GM23338 (cell line): ENCODE data around the gene RUNDC3A. TPM values are rescaled to one million over a fixed set of nuclear protein-coding genes. Genes with fewer than 3 reads are reported as not detected.
A peak's percentile ranks its signal among the peaks of the same experiment; 100 is the strongest.

Experiments used
- ATAC-seq: fragments of 200-7000 bp; cut with Tn5 transposase; 3 replicates; pipeline ENCODE4 v1.9.1; 2020
- DNase-seq: peaks from one replicate; pipeline ENCODE4 v3.0.0-alpha.2; 2015; ENCODE audit warnings: low spot score
- H2AFZ ChIP-seq: fragments of 200-600 bp; sonication (generic); 2 replicates; pipeline ENCODE4 v1.8.0; 2016; ENCODE audit warnings: antibody characterized with exemption, mild to moderate bottlenecking, moderate library complexity
- H3F3A ChIP-seq: fragments of 200-600 bp; sonication (generic); replicated peaks from 2 replicates; pipeline ENCODE4 v1.8.0; 2017; ENCODE audit warnings: antibody characterized with exemption, mixed run types, low read depth
- H3K27ac ChIP-seq: fragments of 200-600 bp; sonication (generic); 2 replicates; pipeline ENCODE4 v1.6.1; 2016; ENCODE audit warnings: low read depth
- H3K27me3 ChIP-seq: fragments of 200-600 bp; sonication (generic); 2 replicates; pipeline ENCODE4 v1.8.0; 2016; ENCODE audit warnings: mild to moderate bottlenecking, mixed run types, moderate library complexity; ENCODE audit not compliant: insufficient read depth
- H3K36me3 ChIP-seq: fragments of 200-600 bp; sonication (generic); 2 replicates; pipeline ENCODE4 v1.8.0; 2016; ENCODE audit warnings: mild to moderate bottlenecking; ENCODE audit not compliant: insufficient read depth
- H3K4me1 ChIP-seq: fragments of 200-600 bp; sonication (generic); 2 replicates; pipeline ENCODE4 v1.8.0; 2016; ENCODE audit warnings: mild to moderate bottlenecking, moderate library complexity; ENCODE audit not compliant: insufficient read depth
- H3K4me2 ChIP-seq: fragments of 200-600 bp; sonication (generic); 2 replicates; pipeline ENCODE4 v1.7.1; 2017; ENCODE audit warnings: mixed run types
- H3K4me3 ChIP-seq: fragments of 200-600 bp; sonication (generic); 2 replicates; pipeline ENCODE4 v1.6.1; 2016; ENCODE audit warnings: mixed run types
- H3K79me2 ChIP-seq: fragments of 200-600 bp; sonication (generic); replicated peaks from 2 replicates; pipeline ENCODE4 v1.8.0; 2017; ENCODE audit warnings: mild to moderate bottlenecking; ENCODE audit not compliant: insufficient read depth
- H3K9me2 ChIP-seq: fragments of 200-600 bp; sonication (generic); 2 replicates; pipeline ENCODE4 v1.8.0; 2017; ENCODE audit not compliant: insufficient read depth
- H4K20me1 ChIP-seq: fragments of 200-600 bp; sonication (generic); replicated peaks from 2 replicates; pipeline ENCODE4 v1.8.0; 2017; ENCODE audit warnings: mild to moderate bottlenecking; ENCODE audit not compliant: insufficient read depth
- H3K27ac Mint-ChIP-seq: 2 replicates; pipeline ENCODE4 v1.8.0; 2020; ENCODE audit warnings: inconsistent platforms, mild to moderate bottlenecking, moderate library complexity, mixed read lengths
- H3K27me3 Mint-ChIP-seq: 3 replicates; pipeline ENCODE4 v1.8.0; 2022; ENCODE audit warnings: low read depth, mild to moderate bottlenecking, moderate library complexity, mixed read lengths, inconsistent platforms; ENCODE audit not compliant: insufficient read depth, poor library complexity
- H3K36me3 Mint-ChIP-seq: 3 replicates; pipeline ENCODE4 v1.8.0; 2021; ENCODE audit warnings: low read depth, mild to moderate bottlenecking, inconsistent platforms, moderate library complexity, mixed read lengths
- H3K4me1 Mint-ChIP-seq: 3 replicates; pipeline ENCODE4 v1.8.0; 2020; ENCODE audit warnings: mild to moderate bottlenecking, inconsistent platforms, mixed read lengths
- H3K4me3 Mint-ChIP-seq: 3 replicates; pipeline ENCODE4 v1.8.0; 2021; ENCODE audit warnings: moderate library complexity, mild to moderate bottlenecking, inconsistent platforms, mixed read lengths
- H3K9me3 Mint-ChIP-seq: 3 replicates; pipeline ENCODE4 v1.8.0; 2020; ENCODE audit warnings: moderate library complexity, mild to moderate bottlenecking, inconsistent platforms, mixed read lengths
- EZH2 ChIP-seq: fragments of 200-600 bp; sonication (generic); IDR thresholded peaks from one replicate; pipeline ENCODE4 v1.8.0; 2017; ENCODE audit warnings: antibody characterized with exemption, mild to moderate bottlenecking, low read depth; ENCODE audit not compliant: unreplicated experiment
- STAT1 ChIP-seq: IDR thresholded peaks from one replicate; pipeline ENCODE4 v1.6.1; 2016; ENCODE audit warnings: antibody characterized with exemption; ENCODE audit not compliant: unreplicated experiment
- ZNF462 ChIP-seq: fragments of 250-450 bp; sonication (Bioruptor Pico); IDR thresholded peaks from 2 replicates; pipeline ENCODE4 v1.5.0; 2020; ENCODE audit warnings: mild to moderate bottlenecking, moderate library complexity
- polyA plus RNA-seq: library from polyadenylated mRNA; unstranded; fragments of >200 nt; fragmentation: Nextera tagmentation; extraction: Ambion mirVana; gene quantifications from 2 replicates; pipeline ENCODE4 v1.2.1, GENCODE V29; 2016
- total RNA-seq: library from RNA; depleted of rRNA; stranded (reverse); fragments of >200 nt; shearing (Covaris generic); gene quantifications from 2 replicates; pipeline ENCODE4 v1.2.3, GENCODE V29; 2014

Gene RUNDC3A
- total and polyA plus RNA-seq, 2 experiments from 2014 or later = 3.7 to 5.5 TPM

DNA sequence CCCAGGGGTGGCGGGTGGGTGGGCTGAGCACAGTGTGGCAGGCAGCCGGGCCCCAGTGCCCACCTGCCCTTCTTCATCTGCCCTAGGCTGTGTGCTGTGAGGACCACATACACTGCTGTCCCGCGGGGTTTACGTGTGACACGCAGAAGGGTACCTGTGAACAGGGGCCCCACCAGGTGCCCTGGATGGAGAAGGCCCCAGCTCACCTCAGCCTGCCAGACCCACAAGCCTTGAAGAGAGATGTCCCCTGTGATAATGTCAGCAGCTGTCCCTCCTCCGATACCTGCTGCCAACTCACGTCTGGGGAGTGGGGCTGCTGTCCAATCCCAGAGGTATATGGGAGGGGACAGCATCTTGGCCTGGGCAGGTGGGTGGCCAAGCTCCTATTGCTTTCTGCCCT lies 43.1 kb downstream of the RUNDC3A start:
- no peak for ATAC-seq
- no peak for TF ChIP-seq EZH2
- no peak for TF ChIP-seq ZNF462 (CRISPR knock-in tag)

DNA sequence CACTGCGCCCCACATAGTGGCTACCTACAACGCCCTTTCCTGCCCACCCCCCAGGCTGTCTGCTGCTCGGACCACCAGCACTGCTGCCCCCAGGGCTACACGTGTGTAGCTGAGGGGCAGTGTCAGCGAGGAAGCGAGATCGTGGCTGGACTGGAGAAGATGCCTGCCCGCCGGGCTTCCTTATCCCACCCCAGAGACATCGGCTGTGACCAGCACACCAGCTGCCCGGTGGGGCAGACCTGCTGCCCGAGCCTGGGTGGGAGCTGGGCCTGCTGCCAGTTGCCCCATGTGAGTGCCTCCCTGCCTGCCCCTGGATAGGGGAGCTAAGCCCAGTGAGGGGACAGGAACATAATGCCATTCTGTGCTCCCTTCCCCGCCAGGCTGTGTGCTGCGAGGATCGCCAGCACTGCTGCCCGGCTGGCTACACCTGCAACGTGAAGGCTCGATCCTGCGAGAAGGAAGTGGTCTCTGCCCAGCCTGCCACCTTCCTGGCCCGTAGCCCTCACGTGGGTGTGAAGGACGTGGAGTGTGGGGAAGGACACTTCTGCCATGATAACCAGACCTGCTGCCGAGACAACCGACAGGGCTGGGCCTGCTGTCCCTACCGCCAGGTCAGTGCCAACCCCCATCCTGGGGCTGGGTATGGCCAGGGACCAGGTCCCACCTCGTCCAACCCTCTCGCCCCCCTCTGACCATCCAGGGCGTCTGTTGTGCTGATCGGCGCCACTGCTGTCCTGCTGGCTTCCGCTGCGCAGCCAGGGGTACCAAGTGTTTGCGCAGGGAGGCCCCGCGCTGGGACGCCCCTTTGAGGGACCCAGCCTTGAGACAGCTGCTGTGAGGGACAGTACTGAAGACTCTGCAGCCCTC lies 43.8 kb downstream of the RUNDC3A start:
- Histone ChIP-seq H3K79me2 (no peaks in the 10 kb centered on the region), H4K20me1 (peaks cover 3% of the 10 kb centered on the region; the same call in 1 of the 2 replicates), H3K4me1 (peaks cover 4% of the 10 kb centered on the region; the same call in 1 of the 2 replicates), H3K27ac (no peak overlapping the region), H2AFZ (no peak overlapping the region), H3K4me3 (no peak overlapping the region), H3K27me3 (peaks cover 8% of the 10 kb centered on the region; the same call in 1 of the 2 replicates), H3F3A (peaks cover 10% of the 10 kb centered on the region; the same call in 1 of the 2 replicates), H3K9me2 (no peaks in the 10 kb centered on the region), H3K4me2 (no peak overlapping the region), H3K36me3 (no peaks in the 10 kb centered on the region)
- Mint-ChIP-seq H3K27ac (no peak overlapping the region), H3K4me3 (peak overlapping the region; percentile 67; the same call in 1 of the 3 replicates), H3K36me3 (peaks cover 8% of the 10 kb centered on the region; the same call in 2 of the 3 replicates), H3K4me1 (peaks cover 7% of the 10 kb centered on the region), H3K9me3 (peaks cover 2% of the 10 kb centered on the region; the same call in 1 of the 3 replicates), H3K27me3 (peaks cover 23% of the 10 kb centered on the region)
- DNase-seq (no peak), ATAC-seq (no peak)
- TF ChIP-seq ZNF462 (CRISPR knock-in tag) (no peak), STAT1 (no peak)

More for the DNA sequence above, 43.1 kb downstream of the RUNDC3A start:
- Histone ChIP-seq H3F3A (peaks cover 10% of the 10 kb centered on the region; the same call in 1 of the 2 replicates), H2AFZ (no peak overlapping the region), H3K9me2 (no peaks in the 10 kb centered on the region), H4K20me1 (peaks cover 3% of the 10 kb centered on the region; the same call in 1 of the 2 replicates), H3K27me3 (peaks cover 8% of the 10 kb centered on the region; the same call in 1 of the 2 replicates), H3K79me2 (peaks cover 3% of the 10 kb centered on the region; the same call in 1 of the 2 replicates), H3K4me1 (peaks cover 4% of the 10 kb centered on the region; the same call in 1 of the 2 replicates), H3K4me3 (no peak overlapping the region), H3K4me2 (no peak overlapping the region), H3K36me3 (no peaks in the 10 kb centered on the region), H3K27ac (no peak overlapping the region)
- DNase-seq = no peak
- Mint-ChIP-seq H3K27me3 (peaks cover 23% of the 10 kb centered on the region), H3K4me1 (peaks cover 7% of the 10 kb centered on the region), H3K9me3 (peaks cover 2% of the 10 kb centered on the region; the same call in 1 of the 3 replicates), H3K36me3 (peaks cover 8% of the 10 kb centered on the region; the same call in 2 of the 3 replicates), H3K4me3 (no peak overlapping the region), H3K27ac (no peak overlapping the region)
